Activated B cell treated with CpG ODN at 0.5 μM for 24 hours (primary cell): ENCODE measurements around the gene CNTN1. TPM values are rescaled to one million over a fixed set of nuclear protein-coding genes. Genes with fewer than 3 reads are reported as not detected.

Experiments used
- ATAC-seq: fragments of 200-7000 bp; cut with Tn5 transposase; one replicate; pipeline ENCODE4 v1.10.0; 2021; ENCODE audit warnings: low read depth, mild to moderate bottlenecking, moderate library complexity
- CTCF ChIA-PET: fragments of 350-600 bp; sonication (Branson Sonifier 250); formaldehyde crosslinking; loops from one replicate; lab custom pipeline; 2021; ENCODE audit warnings: antibody characterized with exemption; lab: Charles Lee
- POLR2A ChIA-PET: fragments of 350-600 bp; sonication (Branson Sonifier 250); formaldehyde crosslinking; loops from one replicate; lab custom pipeline; 2021; ENCODE audit warnings: antibody characterized with exemption; lab: Charles Lee
- DNase-seq: peaks from one replicate; pipeline ENCODE4 v3.0.0; 2022
- H3K27ac Mint-ChIP-seq: one replicate; pipeline ENCODE4 v1.8.0; 2020; ENCODE audit warnings: mixed read lengths
- H3K27me3 Mint-ChIP-seq: one replicate; pipeline ENCODE4 v1.8.0; 2021; ENCODE audit warnings: mixed read lengths
- H3K36me3 Mint-ChIP-seq: one replicate; pipeline ENCODE4 v1.8.0; 2021; ENCODE audit warnings: low read depth, mixed read lengths
- H3K4me1 Mint-ChIP-seq: one replicate; pipeline ENCODE4 v1.8.0; 2021; ENCODE audit warnings: mixed read lengths
- H3K4me3 Mint-ChIP-seq: one replicate; pipeline ENCODE4 v1.8.0; 2020; ENCODE audit warnings: mild to moderate bottlenecking, mixed read lengths
- H3K9me3 Mint-ChIP-seq: one replicate; pipeline ENCODE4 v1.8.0; 2020; ENCODE audit warnings: mixed read lengths
- intact Hi-C: fragments of 100-400 bp; cut with micrococcal nuclease; formaldehyde crosslinking; loops from one replicate; pipeline ENCODE4 v1.15.1; 2024
- total RNA-seq: library from RNA; stranded (reverse); gene quantifications from 2 replicates; pipeline ENCODE4 v1.2.3, GENCODE V29; 2022
- TF ChIP-seq, protein P1 (sequence below): fragments of 200-600 bp; IDR thresholded peaks from one replicate; pipeline ENCODE4 v1.8.0; 2022; ENCODE audit warnings: antibody characterized with exemption, mild to moderate bottlenecking

Gene CNTN1
- total RNA-seq, 1 donor from 2014 or later, result not detected

DNA sequence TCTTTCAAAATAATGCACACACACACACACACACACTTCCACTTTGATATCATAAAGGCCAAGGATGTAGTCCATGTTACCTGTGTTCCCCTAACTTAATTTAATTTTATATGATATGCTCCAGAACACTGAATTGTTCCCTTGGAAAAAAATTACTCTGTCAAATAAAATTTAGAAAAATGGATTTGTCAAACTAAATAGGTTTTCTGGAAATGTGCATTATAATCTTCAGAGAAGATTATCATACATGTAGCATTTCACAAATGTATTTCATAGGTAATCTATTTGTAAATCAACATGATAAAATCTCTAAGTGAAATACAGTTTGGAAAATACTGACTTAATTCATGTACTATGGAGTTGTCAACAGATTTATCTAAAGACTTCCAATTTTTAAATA is 68.6 kb downstream of the CNTN1 start:
- no peak for ATAC-seq
- POLR2A ChIA-PET, result no interaction called here
- Mint-ChIP-seq H3K36me3 (no peaks in the 10 kb centered on the region), H3K4me3 (no peak overlapping the region), H3K4me1 (no peaks in the 10 kb centered on the region), H3K9me3 (peaks cover 5% of the 10 kb centered on the region), H3K27me3 (no peaks in the 10 kb centered on the region), H3K27ac (no peak overlapping the region)
- TF ChIP-seq, protein P1, sequence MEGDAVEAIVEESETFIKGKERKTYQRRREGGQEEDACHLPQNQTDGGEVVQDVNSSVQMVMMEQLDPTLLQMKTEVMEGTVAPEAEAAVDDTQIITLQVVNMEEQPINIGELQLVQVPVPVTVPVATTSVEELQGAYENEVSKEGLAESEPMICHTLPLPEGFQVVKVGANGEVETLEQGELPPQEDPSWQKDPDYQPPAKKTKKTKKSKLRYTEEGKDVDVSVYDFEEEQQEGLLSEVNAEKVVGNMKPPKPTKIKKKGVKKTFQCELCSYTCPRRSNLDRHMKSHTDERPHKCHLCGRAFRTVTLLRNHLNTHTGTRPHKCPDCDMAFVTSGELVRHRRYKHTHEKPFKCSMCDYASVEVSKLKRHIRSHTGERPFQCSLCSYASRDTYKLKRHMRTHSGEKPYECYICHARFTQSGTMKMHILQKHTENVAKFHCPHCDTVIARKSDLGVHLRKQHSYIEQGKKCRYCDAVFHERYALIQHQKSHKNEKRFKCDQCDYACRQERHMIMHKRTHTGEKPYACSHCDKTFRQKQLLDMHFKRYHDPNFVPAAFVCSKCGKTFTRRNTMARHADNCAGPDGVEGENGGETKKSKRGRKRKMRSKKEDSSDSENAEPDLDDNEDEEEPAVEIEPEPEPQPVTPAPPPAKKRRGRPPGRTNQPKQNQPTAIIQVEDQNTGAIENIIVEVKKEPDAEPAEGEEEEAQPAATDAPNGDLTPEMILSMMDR, result no peak
- intact Hi-C loops, result no loop called here
- DNase-seq, result no peak
- CTCF ChIA-PET, result no interaction called here

DNA sequence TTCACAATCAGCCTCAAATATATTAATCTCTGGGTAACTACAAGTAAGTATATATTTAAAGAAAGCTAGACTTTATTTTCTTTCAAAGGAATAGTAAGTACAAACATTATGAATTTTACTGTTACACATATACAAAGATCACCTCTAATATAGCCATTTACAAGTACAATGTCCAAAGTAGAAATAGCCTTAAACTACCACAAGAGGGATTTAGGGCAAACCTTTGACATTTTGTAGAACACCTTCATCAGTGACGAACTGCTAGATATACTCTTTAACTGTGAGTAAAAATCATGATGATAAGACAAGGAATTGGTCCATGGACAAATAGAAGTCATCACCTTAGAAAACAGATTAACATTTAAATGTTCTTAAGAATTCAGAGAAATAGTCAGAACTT is 69.8 kb downstream of the CNTN1 start:
- Mint-ChIP-seq H3K4me1 (no peaks in the 10 kb centered on the region), H3K36me3 (no peaks in the 10 kb centered on the region), H3K27me3 (no peaks in the 10 kb centered on the region), H3K27ac (no peak overlapping the region), H3K4me3 (no peak overlapping the region), H3K9me3 (peaks cover 5% of the 10 kb centered on the region)
- DNase-seq, result no peak
- ChIA-PET POLR2A (no interaction called here), CTCF (no interaction called here)
- ATAC-seq, result no peak
- TF ChIP-seq, protein P1, result no peak
- intact Hi-C loops, result no loop called here

DNA sequence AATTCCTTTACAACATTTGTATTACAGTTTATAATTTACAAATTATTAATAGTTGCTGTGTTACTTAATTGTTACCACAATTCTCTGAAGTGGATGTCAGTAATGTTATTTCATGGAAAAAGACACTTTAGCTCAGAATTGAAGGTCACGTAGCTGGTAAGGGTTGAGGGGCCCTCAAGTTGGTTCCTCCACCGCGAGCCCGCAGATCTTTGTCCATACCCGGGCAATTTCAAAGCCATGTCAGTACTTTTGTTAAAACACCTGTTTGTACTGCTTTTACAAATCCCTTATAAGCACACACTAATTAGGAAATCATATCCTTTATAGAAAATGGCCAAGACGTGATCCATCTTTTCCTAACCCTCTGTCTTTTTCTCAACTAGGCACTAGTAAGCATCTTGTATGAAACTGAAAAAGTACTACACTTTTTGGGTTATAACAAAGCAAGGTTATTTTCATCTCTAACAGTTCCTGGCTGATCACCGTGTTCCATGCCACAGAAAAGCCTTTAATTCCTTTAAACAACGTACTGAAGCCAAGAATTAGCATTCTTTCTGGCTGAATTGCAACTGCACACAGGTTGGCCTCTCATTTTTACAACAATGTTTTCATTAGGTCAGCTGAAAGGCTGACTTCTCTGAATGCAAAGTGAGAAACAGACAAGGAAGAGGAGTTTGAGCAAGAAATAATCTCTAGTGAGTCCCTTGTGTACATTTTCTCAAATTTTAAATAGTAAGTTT is 76.1 kb downstream of the CNTN1 start:
- POLR2A ChIA-PET, result no interaction called here
- H3K36me3 Mint-ChIP-seq, result no peaks in the 10 kb centered on the region
- no peak for ATAC-seq
- no peak for DNase-seq
- H3K4me1 Mint-ChIP-seq, result no peaks in the 10 kb centered on the region
- TF ChIP-seq, protein P1, result no peak
- peaks cover 5% of the 10 kb centered on the region for H3K9me3 Mint-ChIP-seq
- H3K4me3 Mint-ChIP-seq, result no peak overlapping the region
- no peaks in the 10 kb centered on the region for H3K27me3 Mint-ChIP-seq
- CTCF ChIA-PET, result no interaction called here
- no peak overlapping the region for H3K27ac Mint-ChIP-seq
- intact Hi-C loops, result no loop called here

DNA sequence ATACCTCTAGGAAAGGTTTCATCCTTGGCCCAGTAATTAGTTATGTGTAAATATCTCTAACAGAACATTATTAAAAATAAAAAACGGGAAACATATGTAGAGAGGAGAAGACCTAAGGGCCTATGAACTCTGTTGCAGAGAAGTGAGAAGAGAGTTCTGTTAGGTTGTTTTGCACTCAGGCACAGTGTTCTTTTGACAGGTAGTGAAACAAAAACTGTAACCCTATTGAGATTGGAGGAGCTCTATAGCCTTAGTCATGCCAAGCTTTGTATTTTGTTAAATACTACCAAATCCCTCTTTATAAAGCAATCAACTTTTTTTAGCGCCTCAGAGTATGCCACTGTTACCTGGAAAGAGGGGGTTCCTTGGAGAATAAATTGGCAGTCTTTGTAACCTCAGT is 77.6 kb downstream of the CNTN1 start:
- intact Hi-C loops, result no loop called here
- no peak for DNase-seq
- TF ChIP-seq, protein P1, result no peak

DNA sequence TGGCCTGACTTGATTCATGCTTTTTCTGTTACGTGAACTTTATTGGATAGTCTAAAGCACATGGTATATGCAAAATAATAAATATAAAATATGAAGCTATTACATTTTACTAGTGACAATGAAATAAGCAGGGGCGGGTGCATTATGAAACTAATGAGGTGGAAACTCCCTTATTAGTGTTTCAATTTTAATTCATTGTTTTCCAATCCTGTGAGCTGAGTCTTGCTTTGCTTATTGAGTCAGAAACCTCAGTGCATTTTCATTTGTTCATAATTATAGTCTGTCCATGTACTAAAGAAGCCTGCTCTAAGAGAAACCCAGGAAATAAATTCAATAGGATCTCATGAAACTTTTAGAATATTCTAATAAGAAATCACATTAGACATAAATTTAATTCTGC is 78.5 kb downstream of the CNTN1 start:
- DNase-seq, result no peak
- H3K27me3 Mint-ChIP-seq, result no peaks in the 10 kb centered on the region
- H3K9me3 Mint-ChIP-seq, result no peaks in the 10 kb centered on the region
- H3K4me3 Mint-ChIP-seq, result no peak overlapping the region
- H3K36me3 Mint-ChIP-seq, result no peaks in the 10 kb centered on the region
- TF ChIP-seq, protein P1, result no peak
- POLR2A ChIA-PET, result no interaction called here
- H3K4me1 Mint-ChIP-seq, result no peaks in the 10 kb centered on the region
- H3K27ac Mint-ChIP-seq, result no peak overlapping the region
- intact Hi-C loops, result no loop called here
- CTCF ChIA-PET, result no interaction called here
- no peak for ATAC-seq

More for the DNA sequence above, 77.6 kb downstream of the CNTN1 start:
- no peak for ATAC-seq
- H3K4me3 Mint-ChIP-seq, result no peak overlapping the region
- no peaks in the 10 kb centered on the region for H3K4me1 Mint-ChIP-seq
- no peaks in the 10 kb centered on the region for H3K27me3 Mint-ChIP-seq
- H3K9me3 Mint-ChIP-seq, result no peaks in the 10 kb centered on the region
- POLR2A ChIA-PET, result no interaction called here
- no peak overlapping the region for H3K27ac Mint-ChIP-seq
- CTCF ChIA-PET, result no interaction called here
- no peaks in the 10 kb centered on the region for H3K36me3 Mint-ChIP-seq
